RWPE1 (cell line): ENCODE results near the gene CPT1A.

Source experiments
- CTCF ChIA-PET: fragments of 350-600 bp; sonication (Branson Sonifier 250); formaldehyde crosslinking; extraction: SDS; loops from one replicate; lab custom pipeline; 2021; lab: Yijun Ruan, JAX
- POLR2A ChIA-PET: fragments of 400-600 bp; formaldehyde crosslinking; extraction: SDS; loops from one replicate; lab custom pipeline; 2020; ENCODE audit warnings: antibody characterized with exemption; ENCODE audit not compliant: low non-redundant PET; lab: Yijun Ruan, JAX
- DNase-seq: peaks from one replicate; pipeline ENCODE4 v3.0.0; 2012; ENCODE audit warnings: low spot score
- H3K27ac ChIP-seq: fragments of 450-650 bp; 2 replicates; pipeline ENCODE4 v1.5.1; 2017
- TF ChIP-seq, protein P1 (sequence below): fragments of 450-650 bp; conservative IDR thresholded peaks from 2 replicates; pipeline ENCODE4 v1.5.1; 2017; ENCODE audit warnings: low read depth, mild to moderate bottlenecking

Gene CPT1A

DNA sequence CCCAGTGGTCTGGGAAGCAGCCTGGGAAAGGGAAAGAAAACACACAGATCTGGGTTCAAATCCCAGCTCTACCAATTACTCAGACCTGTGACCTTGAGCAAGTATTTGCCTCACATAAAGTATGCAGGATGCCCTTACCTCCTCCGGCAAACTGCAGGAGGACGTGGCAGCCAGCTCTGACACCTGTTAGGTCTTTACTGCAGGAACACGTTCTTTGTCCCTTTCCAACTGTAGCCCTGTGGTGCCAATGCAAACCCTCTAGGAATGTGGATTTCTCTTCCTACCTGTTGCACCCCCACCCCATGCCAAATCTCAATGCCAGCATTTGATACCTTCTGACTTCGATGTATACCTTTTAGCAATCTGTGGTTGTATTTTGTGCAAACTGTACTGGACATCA, 6.0 kb downstream of the CPT1A start:
- POLR2A ChIA-PET: no interaction called here
- DNase-seq: no peak
- CTCF ChIA-PET: no interaction called here
- TF ChIP-seq, protein P1, sequence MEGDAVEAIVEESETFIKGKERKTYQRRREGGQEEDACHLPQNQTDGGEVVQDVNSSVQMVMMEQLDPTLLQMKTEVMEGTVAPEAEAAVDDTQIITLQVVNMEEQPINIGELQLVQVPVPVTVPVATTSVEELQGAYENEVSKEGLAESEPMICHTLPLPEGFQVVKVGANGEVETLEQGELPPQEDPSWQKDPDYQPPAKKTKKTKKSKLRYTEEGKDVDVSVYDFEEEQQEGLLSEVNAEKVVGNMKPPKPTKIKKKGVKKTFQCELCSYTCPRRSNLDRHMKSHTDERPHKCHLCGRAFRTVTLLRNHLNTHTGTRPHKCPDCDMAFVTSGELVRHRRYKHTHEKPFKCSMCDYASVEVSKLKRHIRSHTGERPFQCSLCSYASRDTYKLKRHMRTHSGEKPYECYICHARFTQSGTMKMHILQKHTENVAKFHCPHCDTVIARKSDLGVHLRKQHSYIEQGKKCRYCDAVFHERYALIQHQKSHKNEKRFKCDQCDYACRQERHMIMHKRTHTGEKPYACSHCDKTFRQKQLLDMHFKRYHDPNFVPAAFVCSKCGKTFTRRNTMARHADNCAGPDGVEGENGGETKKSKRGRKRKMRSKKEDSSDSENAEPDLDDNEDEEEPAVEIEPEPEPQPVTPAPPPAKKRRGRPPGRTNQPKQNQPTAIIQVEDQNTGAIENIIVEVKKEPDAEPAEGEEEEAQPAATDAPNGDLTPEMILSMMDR: no peak
- peak overlapping the region; percentile 28 for H3K27ac ChIP-seq

DNA sequence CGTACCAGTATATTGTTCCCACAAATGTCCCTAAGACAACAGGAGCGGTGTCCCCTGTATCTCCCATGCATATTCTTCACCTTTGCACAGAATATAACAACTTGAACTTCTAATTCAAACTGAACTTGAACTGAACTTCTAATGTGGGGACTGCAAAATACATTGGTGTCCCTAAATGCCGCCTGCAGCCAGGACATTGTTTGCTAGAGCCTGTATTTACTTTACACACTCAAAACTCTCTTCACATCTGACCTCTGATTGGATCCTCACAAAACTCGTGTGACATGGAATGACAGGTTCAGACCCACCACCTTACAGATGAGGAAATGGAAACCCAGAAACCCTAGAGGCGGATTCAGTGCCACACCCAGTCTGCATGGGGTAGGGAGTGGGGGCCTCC, 6.4 kb downstream of the CPT1A start:
- H3K27ac ChIP-seq: peak overlapping the region; percentile 28
- ChIA-PET CTCF (no interaction called here), POLR2A (no interaction called here)
- no peak for DNase-seq
- TF ChIP-seq, protein P1: no peak

DNA sequence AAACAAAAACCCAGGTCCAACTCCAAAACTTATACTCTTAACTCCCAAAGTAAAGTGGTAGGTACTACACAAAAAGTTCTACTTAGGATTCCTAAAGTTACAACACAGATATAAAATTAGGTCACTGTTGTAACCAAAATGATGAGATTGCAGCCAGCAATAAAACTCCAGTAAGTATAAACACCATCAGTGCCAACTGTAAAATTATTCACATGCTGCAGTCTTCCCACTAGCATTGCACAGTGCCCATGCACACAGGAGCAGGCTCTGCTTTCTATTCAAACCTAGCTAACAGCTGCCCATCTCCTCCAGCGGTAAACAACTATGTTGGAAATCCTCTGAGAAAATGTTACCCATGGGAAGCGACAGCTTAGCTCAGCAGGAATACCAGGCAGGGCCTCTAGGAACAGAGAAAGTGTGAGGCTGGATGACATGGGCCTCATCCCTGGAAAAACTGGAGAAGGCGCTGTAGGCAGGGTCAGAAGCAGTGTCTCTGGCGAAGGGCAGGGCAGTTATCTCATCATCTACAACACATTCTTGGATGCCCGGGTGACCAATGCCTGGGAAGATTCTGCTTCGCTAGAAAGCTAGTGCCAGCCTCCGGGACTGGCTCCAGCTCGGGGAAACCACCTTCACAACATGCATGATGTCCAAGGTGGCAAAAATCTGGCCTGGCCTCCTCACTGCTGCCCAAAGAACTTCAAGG, 9.1 kb downstream of the CPT1A start:
- POLR2A ChIA-PET: no interaction called here
- DNase-seq: no peak
- CTCF ChIA-PET: interaction anchor here (0.6 kb wide), 1 partner anchor 477 kb away, joined by 3 read pairs; no protein-coding TSS in a partner anchor
- H3K27ac ChIP-seq: peak overlapping the region; percentile 53
- TF ChIP-seq, protein P1: no peak

DNA sequence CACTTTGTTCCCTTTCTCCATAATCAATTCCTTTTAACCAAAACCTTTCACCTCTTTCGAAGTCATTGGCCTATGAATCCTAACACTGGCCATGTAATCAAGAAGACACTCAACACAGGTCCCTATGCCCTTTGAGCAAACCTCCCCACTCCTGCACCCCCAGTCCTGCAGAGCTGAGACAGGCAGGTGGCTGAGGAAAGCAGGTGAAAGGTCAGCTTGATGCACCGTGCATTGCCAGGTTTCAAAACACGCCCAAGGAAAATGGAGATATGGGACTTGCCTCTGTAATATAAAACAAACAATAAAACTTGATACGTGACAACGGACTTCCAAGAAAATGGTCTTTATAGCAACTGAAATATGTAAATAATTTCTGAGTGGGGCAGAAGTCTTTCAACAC, 10.6 kb downstream of the CPT1A start:
- no peak overlapping the region for H3K27ac ChIP-seq
- CTCF ChIA-PET: interaction anchor here (0.6 kb wide), 1 partner anchor 222 kb away, joined by 3 read pairs; no protein-coding TSS in a partner anchor
- TF ChIP-seq, protein P1: no peak
- POLR2A ChIA-PET: no interaction called here
- no peak for DNase-seq

DNA sequence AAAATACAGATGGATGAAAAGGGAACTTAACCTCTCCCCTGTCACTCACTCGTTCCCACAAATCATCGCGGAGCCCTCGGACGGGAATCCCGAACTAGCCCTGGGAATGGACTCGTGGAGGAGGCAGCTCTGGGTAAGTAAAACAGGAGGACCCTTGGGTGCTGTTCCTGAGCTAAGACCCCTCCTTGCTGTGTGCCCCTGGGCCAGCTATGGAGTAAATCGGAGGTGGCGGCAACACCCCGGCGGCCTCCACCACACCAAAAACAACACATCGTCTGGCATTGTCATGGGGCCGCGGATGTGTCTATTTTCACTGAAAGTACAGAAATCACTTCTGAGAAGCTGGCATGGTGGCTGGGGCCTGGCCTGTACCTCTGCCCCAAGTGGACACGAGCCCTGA, 12.1 kb downstream of the CPT1A start:
- no peak overlapping the region for H3K27ac ChIP-seq
- POLR2A ChIA-PET: no interaction called here
- no peak for DNase-seq
- CTCF ChIA-PET: no interaction called here
- TF ChIP-seq, protein P1: no peak

DNA sequence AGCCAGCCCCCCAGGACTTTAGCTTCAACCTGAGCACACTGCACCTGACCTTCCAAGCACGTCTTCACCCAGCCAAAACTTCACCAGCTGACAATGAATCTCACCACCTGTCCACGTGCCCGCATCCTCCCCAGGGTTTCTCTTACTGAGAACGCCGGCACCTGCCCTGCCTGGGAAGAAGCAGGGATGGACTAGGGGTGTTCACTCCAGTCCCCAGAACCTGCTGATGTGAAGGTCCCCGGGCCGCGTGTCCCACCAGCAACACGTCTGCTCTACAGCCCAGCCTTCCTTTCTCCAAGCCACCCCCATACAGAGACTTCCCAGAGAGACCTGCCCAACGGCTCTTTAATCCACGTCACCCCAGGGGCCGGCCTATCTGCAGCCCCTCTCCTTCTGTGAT, 12.8 kb downstream of the CPT1A start:
- H3K27ac ChIP-seq: no peak overlapping the region; the same call in 1 of the 2 replicates
- TF ChIP-seq, protein P1: no peak
- POLR2A ChIA-PET: no interaction called here
- DNase-seq: no peak
- CTCF ChIA-PET: no interaction called here
